ENCODE data around the gene NLGN1. TPM values are rescaled to one million over a fixed set of nuclear protein-coding genes. Genes with fewer than 3 reads are reported as not detected.
A peak's percentile ranks its signal among the peaks of the same experiment; 100 is the strongest.
"Not testable (repeated sequence)": the region's sequence is repeated elsewhere in the genome, so short reads cannot be mapped to it uniquely, and the experiment has no call there.

NLGN1 gene
- under 1 TPM in 1 of 5 donors, not detected in 4; 0.18 TPM for total RNA-seq
- total RNA-seq (2013) = 0.24 TPM
- 0 to 0.09 (median 0) reads per million in 29 experiments for total RNA-seq

DNA sequence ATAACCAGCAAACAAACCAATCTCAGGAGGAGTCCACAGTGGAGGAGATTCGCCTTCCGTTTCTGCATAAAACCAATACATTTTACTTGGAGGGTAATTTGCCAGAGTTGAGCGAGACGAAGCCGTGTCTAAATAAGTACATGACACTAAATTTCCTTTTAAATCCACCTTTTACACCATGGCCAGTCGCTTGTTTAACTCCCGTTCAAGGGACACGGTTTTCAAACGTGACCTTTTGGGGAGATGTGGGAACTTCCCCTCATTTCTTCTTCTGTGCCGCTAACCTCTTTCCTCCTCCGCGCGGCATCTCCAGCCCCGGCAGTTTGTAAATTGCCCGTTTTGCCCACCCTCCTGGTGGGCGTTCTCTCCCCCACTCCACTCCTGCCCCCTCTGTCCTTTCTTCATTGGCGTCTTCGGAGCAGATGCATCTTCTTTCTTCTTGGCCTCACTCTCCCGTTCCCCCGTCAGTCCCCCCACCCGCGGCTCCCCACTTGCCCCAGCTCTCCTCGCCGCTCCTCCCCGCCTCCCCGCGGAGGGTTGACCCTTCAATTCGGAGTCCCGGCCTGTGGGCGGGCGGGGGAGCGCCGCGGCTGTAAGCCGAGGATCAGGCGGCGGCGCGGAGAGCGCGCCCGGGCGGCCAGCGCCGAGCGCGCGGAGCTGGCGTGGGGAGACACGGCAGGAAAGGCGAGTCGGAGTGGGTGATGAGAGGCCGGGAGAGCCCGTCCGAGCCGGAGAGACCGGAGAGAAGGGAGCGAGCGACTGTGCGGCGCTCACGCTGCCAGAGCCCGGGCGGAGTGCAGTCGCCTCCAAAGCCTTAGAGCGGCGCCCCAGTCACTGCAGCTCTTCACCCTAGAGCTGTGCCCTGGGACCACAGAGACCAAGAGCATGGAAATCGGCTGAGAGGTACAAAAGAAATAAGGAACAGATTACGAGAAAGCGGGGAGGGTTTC lies at the start of gene NLGN1:
Gene NLGN1, plus strand, starts transcription at position 584 of the 950 bp plus-strand sequence.
- H3K27ac Mint-ChIP-seq = no peak within 1 kb of the TSS
- no peak for DNase-seq
- POLR2A ChIA-PET = no interaction called here
- peaks cover 3 to 33% of the 10 kb centered on the region in 2 experiments for H3K27me3 ChIP-seq (replicated peaks in 1 of 2; ENCODE audit: control insufficient read depth in 2 of 2, extremely low read depth in 1 of 2, insufficient read depth in 2 of 2, low read length in 1 of 2)
- H3K4me3 ChIP-seq (ENCODE audit: control insufficient read depth in 1 of 2, extremely low read depth in 1 of 2, low read length in 1 of 2) = peak within 1 kb of the TSS in 1 of 2 donors; percentile 83
- no peak within 1 kb of the TSS for H3K27ac ChIP-seq (ENCODE audit: low read length)
- peaks cover 17 to 23% of the 10 kb centered on the region in 2 experiments for H3K4me1 ChIP-seq (ENCODE audit: control insufficient read depth in 1 of 2, extremely low read depth in 1 of 2, insufficient read depth in 2 of 2, low read length in 2 of 2)
- no peak for ATAC-seq (replicated peaks in 1 of 4)
- peaks cover 52 to 64% of the 10 kb centered on the region in 2 donors for H3K27me3 Mint-ChIP-seq
- CTCF ChIA-PET = interaction anchor here in 1 of 2 donors (0.6 kb wide), 1 partner anchor 13 kb away, joined by 6 read pairs; no protein-coding TSS in a partner anchor
- H3K36me3 ChIP-seq (ENCODE audit: control insufficient read depth in 2 of 2, extremely low read depth in 1 of 2, insufficient read depth in 1 of 2, low read length in 1 of 2) = no peaks in the 10 kb centered on the region
- no peaks in the 10 kb centered on the region for H3K9me3 ChIP-seq
- H3K36me3 Mint-ChIP-seq = no peaks in the 10 kb centered on the region
- H3K9me3 Mint-ChIP-seq = no peaks in the 10 kb centered on the region
- 3% methylated on average over 63 of the region's 70 CpGs for WGBS (ENCODE audit: insufficient coverage)
- H3K4me3 Mint-ChIP-seq = peak within 1 kb of the TSS; percentile 47 to 72 (median 64)
- H3K4me1 Mint-ChIP-seq = peaks cover 29 to 40% (median 31%) of the 10 kb centered on the region in 3 donors

DNA sequence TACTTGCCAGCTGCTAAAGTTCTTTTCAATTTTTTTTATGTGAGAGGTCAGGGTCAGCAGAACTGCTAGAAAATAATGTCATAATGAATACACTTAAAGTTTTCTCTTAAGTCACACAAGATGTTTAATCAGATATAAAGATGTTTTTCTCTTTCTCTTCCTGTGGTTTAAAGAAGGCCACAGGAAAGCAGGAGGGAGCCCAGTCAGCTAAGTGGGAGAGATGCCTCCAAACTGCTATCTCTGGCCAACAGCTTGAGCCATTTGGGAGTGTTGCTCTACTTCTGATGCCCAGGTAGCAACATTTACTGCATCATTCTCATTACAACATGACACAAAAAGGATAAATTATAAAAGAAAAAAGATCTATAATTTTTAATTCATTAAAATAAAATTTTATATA lies 45.7 kb upstream of the NLGN1 start:
- Histone ChIP-seq H3K27me3 (replicated peaks in 1 of 2; ENCODE audit: control insufficient read depth in 2 of 2, extremely low read depth in 1 of 2, insufficient read depth in 2 of 2, low read length in 1 of 2) (no peaks in the 10 kb centered on the region), H3K9me3 (no peaks in the 10 kb centered on the region), H3K27ac (ENCODE audit: low read length) (no peak overlapping the region), H3K4me3 (ENCODE audit: control insufficient read depth in 1 of 2, extremely low read depth in 1 of 2, low read length in 1 of 2) (no peak overlapping the region), H3K4me1 (ENCODE audit: control insufficient read depth in 1 of 2, extremely low read depth in 1 of 2, insufficient read depth in 2 of 2, low read length in 2 of 2) (no peaks in the 10 kb centered on the region), H3K36me3 (ENCODE audit: control insufficient read depth in 2 of 2, extremely low read depth in 1 of 2, insufficient read depth in 1 of 2, low read length in 1 of 2) (no peaks in the 10 kb centered on the region)
- Mint-ChIP-seq H3K27me3 (peaks cover 0 to 3% of the 10 kb centered on the region in 2 donors), H3K36me3 (no peaks in the 10 kb centered on the region), H3K4me3 (no peak overlapping the region), H3K9me3 (peaks cover 13 to 25% (median 17%) of the 10 kb centered on the region in 3 donors), H3K4me1 (no peaks in the 10 kb centered on the region), H3K27ac (no peak overlapping the region)
- no peak for DNase-seq
- CTCF ChIA-PET = no interaction called here
- POLR2A ChIA-PET = interaction anchor here in 1 of 2 donors (0.6 to 0.7 kb wide), 2 partner anchors 16 to 1930 kb away, joined by 4 to 6 read pairs; no protein-coding TSS in a partner anchor
- ATAC-seq (replicated peaks in 1 of 4) = no peak

DNA sequence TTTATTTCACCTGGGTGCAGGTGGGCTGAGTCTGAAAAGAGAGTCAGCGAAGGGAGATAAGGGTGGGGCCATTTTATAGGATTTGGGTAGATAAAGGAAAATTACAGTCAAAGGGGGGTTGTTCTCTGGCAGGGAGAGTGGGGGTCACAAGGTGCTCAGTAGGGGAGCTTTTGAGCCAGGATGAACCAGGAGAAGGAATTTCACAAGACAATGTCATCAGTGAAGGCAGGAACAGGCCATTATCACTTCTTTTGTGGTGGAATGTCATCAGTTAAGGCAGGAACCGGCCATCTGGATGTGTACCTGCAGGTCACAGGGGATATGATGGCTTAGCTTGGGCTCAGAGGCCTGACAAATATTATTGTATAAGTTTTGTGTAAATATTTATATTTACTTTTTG lies 44.4 kb upstream of the NLGN1 start:
- H3K4me1 Mint-ChIP-seq; H3K4me3 Mint-ChIP-seq; H3K27ac Mint-ChIP-seq; H3K27me3 Mint-ChIP-seq; DNase-seq; CTCF ChIA-PET; POLR2A ChIA-PET; ATAC-seq (replicated peaks in 1 of 4); H3K27ac ChIP-seq (ENCODE audit: low read length); H3K9me3 ChIP-seq; H3K36me3 Mint-ChIP-seq; H3K27me3 ChIP-seq (replicated peaks in 1 of 2; ENCODE audit: control insufficient read depth in 2 of 2, extremely low read depth in 1 of 2, insufficient read depth in 2 of 2, low read length in 1 of 2); H3K36me3 ChIP-seq (ENCODE audit: control insufficient read depth in 2 of 2, extremely low read depth in 1 of 2, insufficient read depth in 1 of 2, low read length in 1 of 2); H3K4me1 ChIP-seq (ENCODE audit: control insufficient read depth in 1 of 2, extremely low read depth in 1 of 2, insufficient read depth in 2 of 2, low read length in 2 of 2); H3K4me3 ChIP-seq (ENCODE audit: control insufficient read depth in 1 of 2, extremely low read depth in 1 of 2, low read length in 1 of 2): not testable (repeated sequence)
- H3K9me3 Mint-ChIP-seq = peaks cover 13 to 26% (median 17%) of the 10 kb centered on the region in 3 donors
- WGBS (ENCODE audit: insufficient coverage) = 67% methylated on average over 2 of the region's 2 CpGs

DNA sequence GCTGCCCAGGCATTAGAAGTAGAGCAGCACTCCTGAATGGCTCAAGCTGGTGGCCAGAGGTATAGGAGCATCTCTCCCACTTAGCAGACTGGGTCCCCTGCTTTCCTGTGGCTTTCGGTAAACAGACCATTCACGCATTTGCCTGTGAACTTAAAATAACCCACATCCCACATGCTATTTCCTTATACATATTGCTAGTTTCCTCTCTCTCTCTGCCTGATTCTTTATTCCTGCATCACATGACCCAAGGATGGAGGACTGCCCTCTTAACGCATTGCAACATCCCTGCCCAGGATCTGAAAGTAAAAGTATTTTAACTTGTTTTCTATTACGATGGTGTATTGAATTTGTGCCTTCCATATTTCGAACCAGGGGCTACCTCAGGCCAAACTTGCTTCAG lies 43.4 kb upstream of the NLGN1 start:
- H3K36me3 ChIP-seq (ENCODE audit: control insufficient read depth in 2 of 2, extremely low read depth in 1 of 2, insufficient read depth in 1 of 2, low read length in 1 of 2) = no peaks in the 10 kb centered on the region
- Mint-ChIP-seq H3K9me3 (peaks cover 10 to 22% (median 13%) of the 10 kb centered on the region in 3 donors), H3K4me3 (no peak overlapping the region), H3K27ac (no peak overlapping the region), H3K27me3 (peaks cover 0 to 3% of the 10 kb centered on the region in 2 donors), H3K36me3 (no peaks in the 10 kb centered on the region), H3K4me1 (no peaks in the 10 kb centered on the region)
- no peaks in the 10 kb centered on the region for H3K27me3 ChIP-seq (replicated peaks in 1 of 2; ENCODE audit: control insufficient read depth in 2 of 2, extremely low read depth in 1 of 2, insufficient read depth in 2 of 2, low read length in 1 of 2)
- no peak overlapping the region for H3K4me3 ChIP-seq (ENCODE audit: control insufficient read depth in 1 of 2, extremely low read depth in 1 of 2, low read length in 1 of 2)
- H3K4me1 ChIP-seq (ENCODE audit: control insufficient read depth in 1 of 2, extremely low read depth in 1 of 2, insufficient read depth in 2 of 2, low read length in 2 of 2) = no peaks in the 10 kb centered on the region
- ATAC-seq (replicated peaks in 1 of 4) (no peak), DNase-seq (no peak)
- WGBS (ENCODE audit: insufficient coverage) = 35% methylated on average over 2 of the region's 5 CpGs
- POLR2A ChIA-PET = no interaction called here
- no peak overlapping the region for H3K27ac ChIP-seq (ENCODE audit: low read length)
- CTCF ChIA-PET = no interaction called here
- H3K9me3 ChIP-seq = no peaks in the 10 kb centered on the region

DNA sequence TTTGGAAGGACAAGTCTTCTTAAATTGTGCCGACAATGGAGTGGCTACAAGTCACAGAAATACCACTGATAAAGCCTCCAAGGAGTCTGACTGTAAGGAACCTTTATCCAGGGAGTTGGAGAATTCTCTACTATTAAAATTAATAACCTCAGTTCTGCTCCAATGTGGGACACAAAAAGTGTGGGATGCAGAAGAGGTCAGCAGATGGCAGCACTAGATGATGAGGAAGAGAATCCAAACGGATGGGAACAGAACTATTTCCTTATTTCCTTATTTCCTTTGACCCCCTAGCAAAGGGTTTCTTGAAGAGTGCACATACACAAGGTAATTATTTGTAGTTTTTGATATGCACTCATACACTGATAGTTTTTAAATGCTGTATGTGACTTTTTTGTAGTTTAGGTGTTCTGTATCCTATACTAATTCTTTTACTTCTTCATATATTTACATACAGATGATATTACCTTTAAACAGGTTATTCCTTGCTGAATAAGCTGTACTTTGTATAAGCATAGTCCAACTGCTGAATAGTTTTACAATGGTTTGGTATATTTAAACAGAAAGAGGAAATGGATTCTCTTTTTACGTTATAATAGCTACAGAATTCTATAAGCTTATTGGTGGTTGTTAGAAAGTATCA lies 25.6 kb upstream of the NLGN1 start:
- H3K9me3 ChIP-seq = no peaks in the 10 kb centered on the region
- ATAC-seq (replicated peaks in 1 of 4) = no peak
- CTCF ChIA-PET = no interaction called here

DNA sequence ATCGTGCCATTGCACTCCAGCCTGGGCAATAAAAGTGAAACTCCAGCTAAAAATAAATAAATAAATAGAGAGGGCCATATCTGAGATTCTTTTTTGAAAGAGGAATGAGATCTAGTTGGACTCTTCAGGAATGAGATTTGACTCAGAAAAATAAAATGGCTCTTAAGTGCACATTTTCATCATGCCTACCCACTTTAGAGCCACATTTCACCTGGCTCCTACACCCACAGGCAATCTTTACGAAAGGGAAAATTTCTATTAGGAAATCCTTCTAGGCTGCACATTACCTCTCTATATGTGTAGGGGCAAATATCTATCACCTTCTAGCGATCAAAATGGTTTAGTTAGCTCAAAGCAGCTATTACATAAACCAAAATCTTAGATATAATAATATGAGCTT lies 16.9 kb upstream of the NLGN1 start:
- POLR2A ChIA-PET = no interaction called here
- CTCF ChIA-PET = no interaction called here
- ATAC-seq (replicated peaks in 1 of 4) = no peak
- no CpG with 5 or more reads among the region's 3 CpGs for WGBS (ENCODE audit: insufficient coverage)
- H3K27ac ChIP-seq (ENCODE audit: low read length) = no peak overlapping the region
- H3K27me3 ChIP-seq (replicated peaks in 1 of 2; ENCODE audit: control insufficient read depth in 2 of 2, extremely low read depth in 1 of 2, insufficient read depth in 2 of 2, low read length in 1 of 2) = no peaks in the 10 kb centered on the region
- peaks cover 0 to 3% of the 10 kb centered on the region in 2 donors for H3K27me3 Mint-ChIP-seq
- H3K36me3 Mint-ChIP-seq = no peaks in the 10 kb centered on the region
- H3K4me3 Mint-ChIP-seq = no peak overlapping the region
- no peaks in the 10 kb centered on the region for H3K36me3 ChIP-seq (ENCODE audit: control insufficient read depth in 2 of 2, extremely low read depth in 1 of 2, insufficient read depth in 1 of 2, low read length in 1 of 2)
- H3K27ac Mint-ChIP-seq = no peak overlapping the region
- H3K9me3 Mint-ChIP-seq = peaks cover 0 to 20% (median 6%) of the 10 kb centered on the region in 3 donors
- no peak overlapping the region for H3K4me3 ChIP-seq (ENCODE audit: control insufficient read depth in 1 of 2, extremely low read depth in 1 of 2, low read length in 1 of 2)
- no peaks in the 10 kb centered on the region for H3K4me1 ChIP-seq (ENCODE audit: control insufficient read depth in 1 of 2, extremely low read depth in 1 of 2, insufficient read depth in 2 of 2, low read length in 2 of 2)
- H3K9me3 ChIP-seq = no peaks in the 10 kb centered on the region
- no peak for DNase-seq
- no peaks in the 10 kb centered on the region for H3K4me1 Mint-ChIP-seq

More for the DNA sequence above, 25.6 kb upstream of the NLGN1 start:
- no peak for DNase-seq
- Histone ChIP-seq H3K27me3 (replicated peaks in 1 of 2; ENCODE audit: control insufficient read depth in 2 of 2, extremely low read depth in 1 of 2, insufficient read depth in 2 of 2, low read length in 1 of 2) (no peaks in the 10 kb centered on the region), H3K4me1 (ENCODE audit: control insufficient read depth in 1 of 2, extremely low read depth in 1 of 2, insufficient read depth in 2 of 2, low read length in 2 of 2) (no peaks in the 10 kb centered on the region), H3K36me3 (ENCODE audit: control insufficient read depth in 2 of 2, extremely low read depth in 1 of 2, insufficient read depth in 1 of 2, low read length in 1 of 2) (no peaks in the 10 kb centered on the region), H3K4me3 (ENCODE audit: control insufficient read depth in 1 of 2, extremely low read depth in 1 of 2, low read length in 1 of 2) (no peak overlapping the region), H3K27ac (ENCODE audit: low read length) (no peak overlapping the region)
- H3K27me3 Mint-ChIP-seq = no peaks in the 10 kb centered on the region
- no CpG with 5 or more reads among the region's 3 CpGs for WGBS (ENCODE audit: insufficient coverage)
- POLR2A ChIA-PET = no interaction called here
- H3K27ac Mint-ChIP-seq = no peak overlapping the region
- H3K4me1 Mint-ChIP-seq = no peaks in the 10 kb centered on the region
- H3K36me3 Mint-ChIP-seq = no peaks in the 10 kb centered on the region
- no peaks in the 10 kb centered on the region for H3K9me3 Mint-ChIP-seq
- H3K4me3 Mint-ChIP-seq = no peak overlapping the region

Measured in T-cell (primary cell).